GM20000 (cell line): ENCODE data around the gene PTP4A1.

Experiments
- DNase-seq: peaks from one replicate; pipeline ENCODE4 v3.0.0; 2012; ENCODE audit warnings: low spot score
- TF ChIP-seq, protein P1 (sequence below): IDR thresholded peaks from 2 replicates; pipeline ENCODE4 v1.5.1; 2012; ENCODE audit warnings: mild to moderate bottlenecking, control low read depth; ENCODE audit errors: extremely low read depth, missing control alignments

PTP4A1 gene

DNA sequence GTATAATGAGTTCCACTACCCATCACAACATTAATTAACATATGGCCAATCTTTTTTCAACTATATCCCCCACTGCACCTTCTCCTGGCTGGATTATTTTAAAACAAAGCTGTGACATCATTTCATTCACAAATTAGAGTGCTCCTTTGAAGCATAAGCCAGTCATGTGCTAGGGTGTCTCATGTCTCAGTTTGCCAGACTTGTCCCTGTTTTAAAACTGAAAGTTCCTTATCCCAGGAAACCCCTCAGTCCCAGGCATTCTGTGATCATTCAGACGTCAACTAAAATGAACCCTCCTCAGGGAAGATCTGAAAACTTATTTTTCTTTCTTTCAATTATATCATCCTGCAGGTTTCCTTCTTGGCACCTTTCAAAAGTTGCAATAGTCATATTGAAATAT is 29.3 kb upstream of the PTP4A1 start:
- TF ChIP-seq, protein P1, sequence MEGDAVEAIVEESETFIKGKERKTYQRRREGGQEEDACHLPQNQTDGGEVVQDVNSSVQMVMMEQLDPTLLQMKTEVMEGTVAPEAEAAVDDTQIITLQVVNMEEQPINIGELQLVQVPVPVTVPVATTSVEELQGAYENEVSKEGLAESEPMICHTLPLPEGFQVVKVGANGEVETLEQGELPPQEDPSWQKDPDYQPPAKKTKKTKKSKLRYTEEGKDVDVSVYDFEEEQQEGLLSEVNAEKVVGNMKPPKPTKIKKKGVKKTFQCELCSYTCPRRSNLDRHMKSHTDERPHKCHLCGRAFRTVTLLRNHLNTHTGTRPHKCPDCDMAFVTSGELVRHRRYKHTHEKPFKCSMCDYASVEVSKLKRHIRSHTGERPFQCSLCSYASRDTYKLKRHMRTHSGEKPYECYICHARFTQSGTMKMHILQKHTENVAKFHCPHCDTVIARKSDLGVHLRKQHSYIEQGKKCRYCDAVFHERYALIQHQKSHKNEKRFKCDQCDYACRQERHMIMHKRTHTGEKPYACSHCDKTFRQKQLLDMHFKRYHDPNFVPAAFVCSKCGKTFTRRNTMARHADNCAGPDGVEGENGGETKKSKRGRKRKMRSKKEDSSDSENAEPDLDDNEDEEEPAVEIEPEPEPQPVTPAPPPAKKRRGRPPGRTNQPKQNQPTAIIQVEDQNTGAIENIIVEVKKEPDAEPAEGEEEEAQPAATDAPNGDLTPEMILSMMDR = no peak
- DNase-seq = no peak

DNA sequence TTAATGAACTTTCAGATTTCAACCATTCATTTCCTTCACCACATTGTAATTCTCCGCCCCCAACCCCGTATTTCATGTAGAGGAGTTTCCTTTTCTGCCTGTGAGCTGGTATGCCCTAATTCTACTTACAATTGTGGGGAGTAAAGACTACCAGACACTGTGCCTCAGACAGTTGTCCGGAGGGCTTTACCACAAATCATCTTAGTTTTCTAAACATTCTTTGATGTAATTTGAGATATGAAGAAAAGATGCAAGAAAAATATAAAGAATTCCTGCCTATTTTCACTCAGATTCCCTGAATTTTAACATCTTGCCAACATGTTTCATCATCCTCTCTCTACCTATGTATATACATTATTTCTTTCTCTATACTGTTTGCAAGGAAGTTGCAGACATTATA is 28.3 kb upstream of the PTP4A1 start:
- DNase-seq = no peak
- TF ChIP-seq, protein P1 = no peak

DNA sequence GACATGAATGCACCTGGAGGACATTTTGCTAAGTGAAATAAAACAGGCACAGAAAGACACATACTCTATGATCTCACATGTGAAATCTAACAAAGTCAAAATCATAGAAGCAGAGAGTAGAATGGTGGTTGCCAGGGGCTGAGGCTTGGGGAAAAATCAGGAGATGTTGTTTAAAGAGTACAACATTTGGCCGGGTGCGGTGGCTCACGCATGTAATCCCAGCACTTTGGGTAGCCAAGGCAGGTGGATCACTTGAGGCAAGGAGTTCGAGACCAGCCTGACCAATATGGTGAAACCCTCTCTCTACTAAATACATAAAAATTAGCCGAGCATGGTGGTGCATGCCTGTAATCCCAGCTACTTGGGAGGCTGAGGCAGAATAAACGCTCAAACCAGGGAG is 26.0 kb upstream of the PTP4A1 start:
- TF ChIP-seq, protein P1 = no peak
- DNase-seq = no peak

DNA sequence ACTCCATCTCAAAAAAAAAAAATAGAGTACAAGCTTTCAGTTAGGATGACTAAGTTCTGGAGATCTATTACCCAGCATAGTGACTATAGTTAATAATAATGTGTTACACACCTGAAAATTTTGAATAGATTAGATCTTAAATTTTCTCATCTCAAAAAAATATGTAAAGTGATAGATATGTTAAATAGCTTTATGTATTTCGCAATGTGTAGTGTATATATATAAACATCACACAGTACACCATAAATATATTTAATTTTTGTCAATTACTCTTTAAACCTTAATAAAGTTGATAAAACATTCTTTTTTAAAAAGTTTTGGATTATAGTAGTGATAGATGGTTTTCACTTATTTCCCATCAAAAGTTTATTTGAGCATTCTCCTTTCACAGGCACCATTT is 25.6 kb upstream of the PTP4A1 start:
- no peak for DNase-seq
- TF ChIP-seq, protein P1 = no peak

DNA sequence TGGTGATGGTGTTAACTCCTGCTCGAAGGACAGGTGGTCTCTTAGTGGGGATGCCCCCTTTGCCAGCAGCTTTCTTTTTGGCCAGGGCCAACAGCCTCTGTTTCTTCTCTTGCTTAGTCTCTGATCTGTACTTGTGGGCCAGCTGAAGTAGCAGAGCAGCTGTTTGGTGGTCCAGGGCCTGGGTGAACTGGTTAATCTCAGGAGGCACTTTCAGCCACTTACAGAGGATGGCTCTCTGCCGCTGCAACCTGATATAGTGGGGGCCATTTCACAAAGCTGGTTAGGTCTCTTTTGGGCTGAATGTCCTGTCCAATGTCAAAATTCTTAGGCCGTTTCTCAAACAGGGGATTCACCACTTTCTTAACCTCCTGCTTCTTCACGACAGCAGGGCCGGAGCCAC is 23.2 kb upstream of the PTP4A1 start:
- no peak for DNase-seq
- TF ChIP-seq, protein P1 = no peak

DNA sequence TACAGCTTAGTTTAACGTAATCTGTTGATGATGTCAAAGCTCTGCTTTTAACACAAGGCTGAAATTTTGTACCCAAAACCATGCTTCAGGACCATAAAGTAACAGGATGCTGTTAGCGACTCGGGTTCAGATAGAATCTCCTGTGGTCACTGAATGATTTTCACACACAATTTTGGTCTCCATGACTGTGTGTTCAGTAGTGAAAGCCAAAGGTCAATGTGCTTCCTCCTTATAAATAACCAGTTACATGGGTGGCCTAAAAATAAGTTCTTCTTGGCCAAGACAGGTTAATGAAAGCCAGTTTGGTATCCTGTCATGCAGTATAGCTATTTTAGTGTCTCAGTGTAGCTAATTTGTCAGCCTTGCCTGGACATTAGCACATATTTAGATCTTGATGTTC is 19.1 kb upstream of the PTP4A1 start:
- TF ChIP-seq, protein P1 = no peak
- peak; percentile 57 for DNase-seq

DNA sequence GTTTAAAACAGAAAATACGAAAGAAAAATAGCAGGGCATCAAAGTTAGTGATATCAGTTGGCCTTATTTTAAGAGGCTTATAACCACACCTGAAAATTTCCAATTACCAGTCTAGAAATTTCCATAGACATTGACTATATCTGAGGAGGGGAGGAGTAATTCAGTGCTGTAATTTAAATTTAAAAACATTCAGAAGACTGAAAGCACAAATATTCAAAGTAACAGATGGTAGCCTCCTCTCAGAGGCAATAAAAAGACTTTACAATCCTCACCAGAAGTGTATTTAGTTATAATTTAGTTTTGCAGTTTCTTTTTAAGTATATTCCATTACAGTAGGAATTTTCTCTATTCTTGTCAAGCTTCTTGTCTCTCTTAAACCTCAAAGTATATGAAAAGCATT is 18.4 kb upstream of the PTP4A1 start:
- no peak for DNase-seq
- TF ChIP-seq, protein P1 = no peak

DNA sequence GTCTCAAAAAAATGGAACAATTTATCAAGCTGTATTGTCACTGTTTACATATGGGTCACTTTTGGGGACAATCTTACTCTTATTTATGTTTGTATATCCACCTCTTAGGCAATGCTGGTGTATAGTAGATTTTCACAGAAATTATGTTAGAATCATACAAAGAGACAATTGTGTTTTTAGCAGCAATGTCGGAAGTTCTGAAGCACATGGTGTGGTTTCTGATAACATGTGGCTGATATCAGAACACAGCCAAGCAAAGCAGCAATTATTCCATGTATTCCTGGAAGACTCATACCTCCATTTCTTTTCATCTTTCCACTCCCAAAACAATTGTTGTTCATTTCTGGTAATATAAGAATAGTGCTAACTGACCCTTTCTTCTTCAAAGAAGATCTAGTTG is 17.5 kb upstream of the PTP4A1 start:
- DNase-seq = no peak
- TF ChIP-seq, protein P1 = no peak
